ENCODE results near the gene PAQR6. TPM values are rescaled to one million over a fixed set of nuclear protein-coding genes. Genes with fewer than 3 reads are reported as not detected.
A peak's percentile ranks its signal among the peaks of the same experiment; 100 is the strongest.

Gene PAQR6
- total RNA-seq, 4 donors from 2014 or later, result 2.0 to 8.4 (median 4.6) TPM

- H3K4me3 ChIP-seq (ENCODE audit: low read depth, poor library complexity, severe bottlenecking), result no peak overlapping the region
- no peak for TF ChIP-seq CTCF (IDR thresholded peaks at IDR 0.05)
- TF ChIP-seq POLR2A (IDR thresholded peaks at IDR 0.05), result no peak
- intact Hi-C loops (cut with DNase I; ENCODE audit: low total_unique reads), result no loop called here
- no peak for DNase-seq (ENCODE audit: low spot score in 2 of 2)
Measured at GRCh38 chr1:156289857-156290256, 42.0 kb upstream of the PAQR6 start.

- 69 to 74% methylated on average over 8 of the region's 8 CpGs for WGBS, 2 donors
- H3K4me3 ChIP-seq (ENCODE audit: low read depth, poor library complexity, severe bottlenecking), result no peak overlapping the region
- no peak for DNase-seq (ENCODE audit: low spot score in 2 of 2)
- intact Hi-C loops (cut with DNase I; ENCODE audit: low total_unique reads), result no loop called here
- TF ChIP-seq CTCF (IDR thresholded peaks at IDR 0.05) (no peak), POLR2A (IDR thresholded peaks at IDR 0.05) (no peak)
Measured at GRCh38 chr1:156286061-156286460, 38.2 kb upstream of the PAQR6 start.

DNA sequence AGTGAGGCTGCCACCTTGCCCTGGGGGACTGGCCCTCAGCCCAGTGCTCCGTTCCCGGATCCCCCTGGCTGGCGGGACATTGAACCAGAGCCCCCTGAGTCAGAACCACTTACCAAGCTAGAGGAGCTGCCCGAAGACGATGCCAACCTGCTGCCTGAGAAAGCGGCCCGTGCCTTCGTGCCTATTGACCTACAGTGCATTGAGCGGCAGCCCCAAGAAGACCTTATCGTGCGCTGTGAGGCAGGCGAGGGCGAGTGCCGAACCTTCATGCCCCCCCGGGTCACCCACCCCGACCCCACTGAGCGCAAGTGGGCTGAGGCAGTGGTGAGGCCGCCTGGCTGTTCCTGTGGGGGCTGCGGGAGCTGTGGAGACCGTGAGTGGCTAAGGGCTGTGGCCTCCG is 37.6 kb upstream of the PAQR6 start:
- TF ChIP-seq CTCF (IDR thresholded peaks at IDR 0.05), result no peak
- TF ChIP-seq POLR2A (IDR thresholded peaks at IDR 0.05), result no peak
- no peak for DNase-seq (ENCODE audit: low spot score in 2 of 2)
- WGBS, 2 donors, result 72 to 86% methylated on average over 15 to 21 of the region's 21 CpGs
- H3K4me3 ChIP-seq (ENCODE audit: low read depth, poor library complexity, severe bottlenecking), result no peak overlapping the region
- intact Hi-C loops (cut with DNase I; ENCODE audit: low total_unique reads), result no loop called here

GRCh38 chr1:156284757-156285156 is 36.9 kb upstream of the PAQR6 start:
- no peak for TF ChIP-seq CTCF (IDR thresholded peaks at IDR 0.05)
- TF ChIP-seq POLR2A (IDR thresholded peaks at IDR 0.05), result no peak
- no peak for DNase-seq (ENCODE audit: low spot score in 2 of 2)
- no peak overlapping the region for H3K4me3 ChIP-seq (ENCODE audit: low read depth, poor library complexity, severe bottlenecking)
- intact Hi-C loops (cut with DNase I; ENCODE audit: low total_unique reads), result no loop called here
- 39 to 41% methylated on average over 4 of the region's 4 CpGs for WGBS, 2 donors

DNA sequence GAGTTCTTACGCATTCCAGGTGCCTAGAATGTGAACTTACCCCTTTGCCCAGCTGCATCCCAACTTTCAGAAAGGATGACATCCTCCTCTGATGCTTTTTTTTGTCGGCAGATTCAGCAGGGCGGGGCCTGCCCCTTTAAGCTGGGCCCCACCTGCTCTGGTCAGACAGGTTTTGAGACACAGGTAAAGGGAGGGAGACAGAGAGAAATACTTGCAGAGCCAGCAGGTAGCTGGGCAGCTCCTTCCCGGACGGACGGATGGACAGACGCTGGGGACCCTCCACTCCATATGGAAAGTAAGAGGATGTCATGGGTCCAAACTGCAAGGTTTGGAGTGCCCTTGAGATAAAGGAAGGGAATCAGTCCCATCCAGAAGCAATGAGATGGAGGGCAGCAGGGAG is 36.3 kb upstream of the PAQR6 start, which contains the start of gene TMEM79:
Gene TMEM79, plus strand, starts transcription at position 214 of the 400 bp plus-strand sequence. CDS start 902 bp downstream, outside the sequence.
- no peak for TF ChIP-seq CTCF (IDR thresholded peaks at IDR 0.05)
- peak within 1 kb of the TSS; percentile 84 for H3K4me3 ChIP-seq (ENCODE audit: low read depth, poor library complexity, severe bottlenecking)
- intact Hi-C loops (cut with DNase I; ENCODE audit: low total_unique reads), result no loop called here
- 55 to 73% methylated on average over 7 of the region's 7 CpGs for WGBS, 2 donors
- DNase-seq (ENCODE audit: low spot score in 2 of 2), result no peak

GRCh38 chr1:156283521-156283920 is 35.7 kb upstream of the PAQR6 start:
- WGBS, 2 donors, result 70 to 78% methylated on average over 1 of the region's 1 CpG
- intact Hi-C loops (cut with DNase I; ENCODE audit: low total_unique reads), result no loop called here
- no peak overlapping the region for H3K4me3 ChIP-seq (ENCODE audit: low read depth, poor library complexity, severe bottlenecking)
- no peak for DNase-seq (ENCODE audit: low spot score in 2 of 2)
- no peak for TF ChIP-seq POLR2A (IDR thresholded peaks at IDR 0.05)
- no peak for TF ChIP-seq CTCF (IDR thresholded peaks at IDR 0.05)

All from lower leg skin (tissue), 4 donors.